Esophagus squamous epithelium (tissue), 5 donors: ENCODE data around the gene AQP5. TPM values are rescaled to one million over a fixed set of nuclear protein-coding genes. Genes with fewer than 3 reads are reported as not detected.

Source experiments
- DNase-seq: peaks from one replicate; lab custom pipeline; 2025; lab: John Stamatoyannopoulos, UW
- H3K27ac ChIP-seq, 4 donors: fragments of 200-600 bp; sonication (generic); one replicate each; pipeline ENCODE4 v1.5.1; 2016 to 2019; ENCODE audit warnings: mild to moderate bottlenecking in 1 of 4
- H3K27me3 ChIP-seq, 4 donors: fragments of 200-600 bp; sonication (generic); 1 replicate in 3 of 4; 2 replicates in 1 of 4; pipeline versions ENCODE4 v1.5.1 to v1.6.0; 2017 to 2021; ENCODE audit warnings: antibody characterized with exemption in 1 of 4
- H3K36me3 ChIP-seq, 3 donors: fragments of 200-600 bp; sonication (generic); one replicate each; pipeline ENCODE4 v1.5.1; 2016 to 2019
- H3K4me1 ChIP-seq, 3 donors: fragments of 200-600 bp; sonication (generic); one replicate each; pipeline ENCODE4 v1.5.1; 2017 to 2019
- H3K4me3 ChIP-seq, 4 donors: fragments of 200-600 bp; sonication (generic); 1 replicate in 3 of 4; 2 replicates in 1 of 4; pipeline ENCODE4 v1.5.1; 2016 to 2019; ENCODE audit warnings: mild to moderate bottlenecking in 2 of 4, moderate library complexity in 1 of 4
- H3K9me3 ChIP-seq, 3 donors: fragments of 200-600 bp; sonication (generic); one replicate each; pipeline ENCODE4 v1.5.1; 2016 to 2019
- CTCF ChIP-seq, 6 experiments: fragments of 450-650 bp in 4 of 6; fragments of 200-600 bp in 2 of 6; sonication (generic) in 2 of 6; IDR thresholded peaks; one replicate each; pipeline ENCODE4 v1.5.1; 2016 to 2019; ENCODE audit warnings: antibody characterized with exemption in 6 of 6, mild to moderate bottlenecking in 4 of 6, moderate library complexity in 4 of 6
- POLR2A ChIP-seq, 4 donors: fragments of 450-650 bp; IDR thresholded peaks; one replicate each; pipeline ENCODE4 v1.6.1; 2017; ENCODE audit warnings: antibody characterized with exemption in 4 of 4, mild to moderate bottlenecking in 4 of 4, moderate library complexity in 3 of 4
- WGBS, 2 donors: methylation state at CpG; one replicate each; pipeline ENCODE4 v1.1.5; 2018; 5-methylcytosine and 5-hydroxymethylcytosine counted together
- intact Hi-C: fragments of 100-400 bp; cut with DNase I; formaldehyde crosslinking; loops from one replicate; pipeline ENCODE4 v1.15.0; 2022
- total RNA-seq, 4 donors: library from RNA; depleted of rRNA; stranded (reverse); fragments of >200 nt; gene quantifications; one replicate each; pipeline ENCODE4 v1.1.0, GENCODE V29; 2016
- donor health status: DM: yes; HTN: yes; CAD: no.

The AQP5 gene
- total RNA-seq, 4 donors from 2014 or later, result 4.7 to 42.2 (median 18.6) TPM

- intact Hi-C loops, result no loop called here
These were observed 18.1 kb downstream of the AQP5 start for GRCh38 chr12:49979791-49980190.

GRCh38 chr12:49980501-49981349 is 19.1 kb downstream of the AQP5 start:
- Histone ChIP-seq H3K36me3 (peaks cover 0 to 2% (median 0%) of the 10 kb centered on the region in 3 donors), H3K4me3 (no peak overlapping the region), H3K27ac (no peak overlapping the region), H3K27me3 (no peaks in the 10 kb centered on the region), H3K9me3 (no peaks in the 10 kb centered on the region), H3K4me1 (peaks cover under 1 to 17% (median 3%) of the 10 kb centered on the region in 3 donors)
- no peak for DNase-seq
- TF ChIP-seq POLR2A (IDR thresholded peaks at IDR 0.05) (no peak), CTCF (IDR thresholded peaks at IDR 0.05) (no peak)
- WGBS, 2 donors, result 89 to 92% methylated on average over 10 of the region's 10 CpGs
- intact Hi-C loops, result no loop called here

More at GRCh38 chr12:49979791-49980190, 18.1 kb downstream of the AQP5 start:
- H3K4me1 ChIP-seq, result peaks cover 9 to 26% (median 10%) of the 10 kb centered on the region in 3 donors
- no peak for DNase-seq
- TF ChIP-seq CTCF (IDR thresholded peaks at IDR 0.05), result no peak
- TF ChIP-seq POLR2A (IDR thresholded peaks at IDR 0.05), result no peak
- no peaks in the 10 kb centered on the region for H3K9me3 ChIP-seq
- H3K27ac ChIP-seq, result no peak overlapping the region
- no peaks in the 10 kb centered on the region for H3K36me3 ChIP-seq
- no peak overlapping the region for H3K4me3 ChIP-seq
- WGBS, 2 donors, result 87 to 94% methylated on average over 2 to 3 of the region's 3 CpGs
- H3K27me3 ChIP-seq, result no peaks in the 10 kb centered on the region

- H3K4me3 ChIP-seq, result no peak overlapping the region
- intact Hi-C loops, result no loop called here
- WGBS, 2 donors, result 88% methylated on average over 5 to 6 of the region's 7 CpGs
- no peak for DNase-seq
- H3K27ac ChIP-seq, result no peak overlapping the region
- peaks cover 0 to 16% (median 3%) of the 10 kb centered on the region in 3 donors for H3K4me1 ChIP-seq
- H3K27me3 ChIP-seq, result no peaks in the 10 kb centered on the region
- H3K9me3 ChIP-seq, result no peaks in the 10 kb centered on the region
- peaks cover 0 to 8% (median 0%) of the 10 kb centered on the region in 3 donors for H3K36me3 ChIP-seq
- TF ChIP-seq CTCF (IDR thresholded peaks at IDR 0.05), result no peak
- no peak for TF ChIP-seq POLR2A (IDR thresholded peaks at IDR 0.05)
These were observed 20.8 kb downstream of the AQP5 start for GRCh38 chr12:49982246-49983087.

GRCh38 chr12:49983892-49984291 is 22.2 kb downstream of the AQP5 start:
- 0 to 27% methylated on average over 2 of the region's 8 CpGs for WGBS, 2 donors
- Histone ChIP-seq H3K27me3 (no peaks in the 10 kb centered on the region), H3K9me3 (no peaks in the 10 kb centered on the region), H3K4me1 (peaks cover 0 to 16% (median 3%) of the 10 kb centered on the region in 3 donors), H3K36me3 (peaks cover 0 to 23% (median 5%) of the 10 kb centered on the region in 3 donors), H3K27ac (peak overlapping the region in 1 of 4 donors; percentile 30), H3K4me3 (peak overlapping the region in 1 of 4 donors; percentile 40)
- intact Hi-C loops, result no loop called here
- TF ChIP-seq POLR2A (IDR thresholded peaks at IDR 0.05) (no peak), CTCF (IDR thresholded peaks at IDR 0.05) (no peak)
- no peak for DNase-seq
